LHCN-M2 (cell line): Measurements from ENCODE around the gene RILP. TPM values are rescaled to one million over a fixed set of nuclear protein-coding genes. Genes with fewer than 3 reads are reported as not detected.
A peak's percentile ranks its signal among the peaks of the same experiment; 100 is the strongest.

Source experiments
- DNase-seq: peaks from one replicate; pipeline ENCODE4 v3.0.0-alpha.2; 2012; ENCODE audit warnings: low read depth
- total RNA-seq: library from RNA; depleted of rRNA; stranded (reverse); fragments of >200 nt; gene quantifications from 2 replicates; pipeline ENCODE4 v1.2.3, GENCODE V29; 2014

Gene RILP
- total RNA-seq, 1 experiment from 2014 or later, result 9.8 TPM

DNA sequence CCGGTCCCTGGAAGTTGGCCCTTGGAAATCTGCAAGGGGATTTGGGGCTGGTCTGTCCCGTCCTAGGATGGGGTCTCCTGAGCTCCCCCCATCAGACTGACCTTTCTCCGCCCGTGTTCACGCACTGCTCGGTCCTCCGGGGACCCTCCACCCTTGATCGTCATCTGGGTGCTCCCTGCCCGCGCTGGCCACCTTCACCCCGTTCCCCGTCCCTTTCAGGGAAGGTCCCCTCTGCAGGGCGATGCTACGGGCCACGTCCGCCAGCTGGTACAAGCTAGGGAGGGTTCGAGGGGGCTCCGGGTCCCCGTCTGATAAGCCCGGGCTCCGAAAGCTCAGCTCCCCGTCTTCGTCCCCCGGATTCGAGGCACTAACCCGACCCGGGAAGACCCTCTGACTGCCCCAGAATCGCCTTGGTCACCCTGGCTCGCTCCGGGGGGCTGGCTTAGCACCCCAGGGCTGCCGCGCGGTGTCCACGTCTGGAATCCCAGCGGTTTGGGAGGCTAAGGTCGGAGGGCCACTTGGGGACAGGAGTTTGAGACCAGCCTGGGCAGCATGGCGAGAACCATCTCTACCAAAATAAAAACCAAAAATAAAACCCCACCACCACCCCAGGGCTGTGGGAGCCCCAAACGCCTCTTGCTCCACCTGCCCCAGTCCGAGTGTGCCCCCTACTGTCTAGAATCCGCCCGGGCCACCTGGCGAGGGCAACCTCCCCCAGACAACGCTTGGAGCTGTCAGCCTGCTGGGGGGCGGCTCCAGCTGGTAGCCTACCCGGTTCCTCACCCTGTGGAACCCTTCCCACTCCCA lies 20.0 kb downstream of the RILP start:
- peak; percentile 50 for DNase-seq

DNA sequence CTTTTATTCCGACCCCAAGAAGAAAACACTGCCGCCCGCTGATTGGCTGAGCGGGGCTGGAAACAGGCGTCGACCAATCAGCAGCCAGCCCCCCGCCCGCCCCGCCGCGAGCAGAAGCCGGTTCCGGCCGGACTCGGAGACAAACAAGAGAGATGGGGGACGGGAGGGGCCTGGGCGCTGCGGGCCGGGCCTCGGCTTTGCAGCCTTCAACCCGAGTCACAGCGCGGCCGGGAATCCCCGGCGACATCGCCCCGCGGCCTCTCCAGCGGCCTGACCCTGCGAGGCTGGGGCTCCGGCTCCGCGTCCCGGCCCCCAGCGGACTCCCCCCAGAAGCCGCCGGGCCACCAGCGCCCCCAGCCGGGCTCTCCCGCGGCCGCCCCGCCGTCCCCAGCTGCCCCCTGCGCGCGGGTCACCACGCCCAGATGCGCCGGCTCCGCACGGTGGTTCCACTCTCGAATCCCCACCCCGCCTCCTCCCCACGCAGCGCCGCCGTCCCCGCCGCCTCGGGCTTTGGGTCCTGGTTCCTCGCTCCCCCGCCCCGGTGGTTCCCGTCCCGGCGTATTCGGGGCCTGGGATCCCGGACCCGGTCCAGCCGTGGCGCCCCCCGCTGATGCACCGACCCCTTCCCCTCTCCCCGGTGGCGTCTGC lies 20.7 kb downstream of the RILP start:
- DNase-seq, result peak; percentile 91

DNA sequence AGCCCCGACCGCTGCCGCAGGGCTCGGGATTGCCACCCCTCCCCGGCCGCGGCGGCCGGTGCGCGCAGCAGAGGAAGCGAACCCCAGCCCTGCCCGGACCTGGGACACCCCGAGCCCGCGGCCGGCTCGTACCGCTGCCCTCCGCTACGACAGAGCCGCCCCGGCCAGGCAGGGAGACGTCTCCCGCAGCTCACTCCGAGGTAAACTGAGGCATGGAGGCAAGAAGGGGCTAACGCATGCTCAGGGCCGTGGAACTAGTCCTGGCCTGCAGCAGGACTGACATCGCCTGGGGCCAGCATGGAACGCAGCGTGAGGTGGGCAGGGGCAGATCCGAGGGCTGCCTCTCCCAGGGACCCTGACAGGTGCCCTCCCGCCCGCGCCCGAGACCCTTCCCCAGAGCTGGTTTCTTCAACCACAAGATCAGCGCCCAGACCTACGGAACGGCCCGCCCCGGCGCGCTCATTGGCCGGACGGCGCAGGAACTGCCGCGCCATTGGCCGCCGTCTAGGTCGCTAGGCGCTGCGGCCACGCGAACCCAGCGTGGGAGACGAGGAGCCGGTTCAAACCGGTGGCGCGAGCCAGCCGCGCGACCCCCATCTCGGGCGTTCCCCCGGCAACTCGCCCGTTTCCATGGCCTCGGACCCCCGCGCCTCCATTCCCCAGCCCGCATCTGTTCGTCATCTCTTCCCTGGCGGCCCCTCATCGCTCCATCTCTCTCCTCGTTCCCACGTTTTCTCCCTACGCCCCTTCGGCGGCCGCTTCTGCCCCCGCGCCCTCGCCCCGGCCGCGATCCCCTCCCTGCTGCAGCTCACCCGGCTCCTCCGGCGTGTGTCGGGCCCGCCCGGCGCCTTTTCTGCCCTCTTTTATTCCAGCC lies 21.4 kb downstream of the RILP start, which contains the start of gene SLC43A2:
TSS of gene SLC43A2 (minus strand) at position 853 of the 874 bp plus-strand sequence. CDS start 960 bp downstream, outside the sequence.
- peak; percentile 67 for DNase-seq

DNA sequence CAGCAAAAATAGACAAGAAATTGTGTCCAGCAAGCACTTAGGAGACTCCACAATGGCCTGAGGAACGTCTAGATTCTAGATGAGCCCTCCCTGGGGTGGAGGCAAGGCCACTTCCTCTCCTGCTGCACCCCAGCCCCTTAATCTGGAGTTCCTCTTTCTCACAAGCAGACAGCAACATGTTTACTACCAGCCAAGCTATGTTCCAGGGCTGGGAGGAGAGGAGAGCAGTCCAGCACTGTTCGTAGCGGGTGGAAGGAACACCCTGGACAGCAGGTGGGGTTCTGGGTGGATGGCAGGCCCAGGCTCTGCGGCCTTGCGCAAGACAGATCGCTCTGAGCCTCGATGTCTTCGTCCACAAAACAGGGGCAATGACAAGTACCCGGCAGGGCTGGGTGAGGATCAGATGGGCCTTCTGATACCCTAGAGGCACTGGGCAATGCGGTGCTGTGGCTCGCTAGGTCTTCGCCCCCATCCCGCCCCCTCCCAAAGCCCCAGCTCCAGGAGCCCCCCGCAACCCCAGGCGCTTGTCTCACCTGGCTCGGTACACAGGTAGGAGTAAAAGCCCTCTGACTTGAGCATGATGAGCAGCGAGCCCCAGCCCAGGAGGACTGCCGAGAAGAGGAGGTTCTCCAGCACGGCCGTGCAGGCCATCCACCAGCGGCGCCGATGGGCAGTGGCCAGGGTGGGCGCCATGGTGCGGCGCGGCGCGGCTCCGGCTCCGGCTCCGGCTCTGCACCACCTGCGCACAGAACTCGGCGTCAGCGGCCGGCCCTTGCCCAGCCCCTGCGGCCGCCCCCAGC lies 22.3 kb downstream of the RILP start:
- DNase-seq, result no peak

DNA sequence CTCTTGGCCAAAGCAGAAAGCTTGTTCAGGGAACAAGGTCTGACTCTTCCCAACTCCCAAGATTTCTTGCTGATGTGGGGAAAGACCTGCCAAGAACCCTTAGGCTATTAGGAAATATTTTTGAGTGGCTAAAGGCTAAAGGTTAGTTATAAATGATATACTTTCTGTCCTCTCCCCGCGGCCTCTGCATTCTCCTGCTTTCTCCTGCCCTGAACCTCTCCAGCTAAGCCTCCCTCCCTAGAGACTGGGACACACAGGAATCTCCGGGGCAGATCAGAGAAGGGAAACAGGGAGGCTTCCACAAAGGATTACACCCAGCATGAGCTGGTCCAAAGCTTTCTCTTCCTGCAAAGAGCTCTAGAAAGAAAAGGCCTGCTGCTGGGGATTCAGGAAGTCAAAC lies 23.3 kb downstream of the RILP start:
- DNase-seq, result no peak

DNA sequence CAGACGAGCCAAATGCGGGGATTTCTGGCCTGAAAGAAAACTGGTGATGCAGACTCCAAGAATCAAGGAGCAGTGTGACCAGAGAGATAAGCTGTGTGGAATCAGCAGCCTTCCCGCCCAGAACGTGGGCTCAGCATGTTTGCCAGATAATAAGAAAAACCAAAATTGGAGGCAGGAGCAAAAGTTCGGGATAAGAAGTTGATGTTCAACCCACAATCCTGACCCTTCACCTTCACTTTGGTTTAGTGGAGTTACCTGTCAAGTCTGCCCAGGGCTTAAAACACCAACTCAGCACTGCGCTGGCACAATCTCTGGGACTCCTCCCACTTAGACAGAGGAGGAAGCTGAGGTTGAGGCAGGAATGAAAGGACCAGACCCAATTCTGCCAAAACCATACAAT lies 24.1 kb downstream of the RILP start:
- no peak for DNase-seq

DNA sequence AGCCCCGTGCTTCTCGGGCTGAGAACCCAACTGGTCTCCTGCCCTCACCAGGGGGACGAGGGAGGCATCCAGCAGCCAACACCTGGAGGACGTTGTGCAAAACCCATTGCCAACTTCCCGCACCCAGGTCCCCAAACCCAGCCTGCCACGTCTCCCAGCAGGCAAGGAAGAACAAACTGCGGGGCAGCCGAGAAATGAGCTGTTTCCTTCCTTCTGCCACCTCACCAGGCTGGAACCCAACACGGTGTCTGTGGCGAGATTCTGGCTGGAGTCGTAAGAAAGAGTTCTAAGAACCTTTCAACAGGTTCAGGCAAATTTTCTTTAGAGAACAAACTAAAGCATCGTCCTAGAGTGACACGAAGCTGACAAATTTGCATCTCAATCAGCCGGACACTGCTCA lies 24.6 kb downstream of the RILP start:
- no peak for DNase-seq

DNA sequence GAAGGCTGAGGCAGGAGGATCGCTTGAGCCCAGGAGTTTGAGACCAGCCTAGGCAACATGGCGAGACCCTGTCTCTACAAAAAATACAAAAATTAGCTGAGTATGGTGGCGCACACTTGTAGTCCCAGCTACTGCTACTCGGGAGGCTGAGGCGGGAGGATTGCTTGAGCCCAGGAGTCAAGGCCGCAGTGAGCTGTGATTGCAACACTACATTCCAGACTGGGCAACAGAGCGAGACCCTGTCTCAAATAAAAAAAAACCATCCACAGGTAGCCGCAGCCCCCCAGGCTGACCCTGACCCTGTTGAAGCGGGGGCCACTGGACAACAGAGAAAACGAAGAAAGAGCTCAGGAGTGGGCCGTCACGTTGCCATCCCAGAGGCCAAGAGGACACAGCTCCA lies 25.0 kb downstream of the RILP start:
- DNase-seq, result no peak

DNA sequence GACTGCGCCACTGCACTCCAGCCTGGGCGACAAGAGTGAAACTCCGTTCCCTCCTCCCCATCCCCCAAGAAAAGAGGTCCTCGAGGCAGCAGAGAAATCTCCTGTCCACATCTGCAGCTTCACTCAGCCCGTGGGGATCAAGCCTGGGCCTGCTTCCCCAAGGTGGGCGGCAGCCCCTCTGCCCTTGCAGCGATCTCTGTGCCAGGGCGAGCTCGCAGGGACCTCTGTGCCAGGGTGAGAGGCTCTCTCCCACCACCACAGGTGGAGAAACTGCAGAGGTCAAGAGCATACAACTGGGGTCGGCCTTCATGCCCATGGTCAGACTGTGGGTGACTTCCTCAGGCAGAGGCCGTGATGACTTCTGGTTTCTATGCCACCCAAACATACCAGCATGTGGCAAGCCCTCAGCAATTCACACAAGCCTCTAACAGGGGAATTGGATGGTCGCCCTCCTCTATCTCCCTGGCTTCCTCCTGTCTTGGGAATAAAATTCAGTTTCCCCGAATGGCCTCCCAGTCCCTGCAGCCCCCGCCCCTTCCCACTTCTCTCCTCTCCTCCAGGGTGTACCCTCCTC lies 26.5 kb downstream of the RILP start:
- DNase-seq, result no peak

DNA sequence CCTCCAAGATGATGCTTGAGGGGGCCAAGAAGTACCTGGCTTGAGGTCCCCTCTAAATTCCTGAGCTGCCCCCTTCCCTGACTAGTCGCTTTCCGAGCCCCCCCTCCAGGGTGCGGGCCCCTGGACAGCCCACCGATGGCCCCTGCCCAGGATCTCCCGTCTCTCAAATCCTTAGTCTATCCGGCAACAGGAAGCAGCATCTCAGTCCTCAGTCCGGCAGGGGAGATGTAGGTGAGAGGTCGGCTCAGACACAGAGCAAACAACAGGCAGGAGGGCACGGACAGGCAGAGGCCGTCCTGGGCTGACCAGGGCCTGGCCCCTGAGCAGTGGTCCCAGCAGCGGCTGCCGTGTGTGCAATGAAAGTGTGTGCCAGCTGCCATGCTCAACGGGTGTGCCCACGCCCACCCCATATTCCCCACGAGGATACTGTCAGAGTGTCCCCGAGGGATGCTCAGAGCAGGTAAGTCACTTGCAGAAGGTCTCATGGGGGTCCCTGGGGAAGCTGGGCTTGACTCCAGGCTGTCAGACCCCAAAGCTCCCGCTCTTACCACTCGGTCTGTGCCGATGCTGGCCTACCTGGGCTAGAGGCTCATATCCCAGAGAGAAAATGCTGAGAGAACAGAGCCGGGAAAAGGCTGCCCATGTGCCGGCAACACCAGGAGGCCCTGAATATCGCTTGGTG lies 28.3 kb downstream of the RILP start:
- DNase-seq, result no peak

DNA sequence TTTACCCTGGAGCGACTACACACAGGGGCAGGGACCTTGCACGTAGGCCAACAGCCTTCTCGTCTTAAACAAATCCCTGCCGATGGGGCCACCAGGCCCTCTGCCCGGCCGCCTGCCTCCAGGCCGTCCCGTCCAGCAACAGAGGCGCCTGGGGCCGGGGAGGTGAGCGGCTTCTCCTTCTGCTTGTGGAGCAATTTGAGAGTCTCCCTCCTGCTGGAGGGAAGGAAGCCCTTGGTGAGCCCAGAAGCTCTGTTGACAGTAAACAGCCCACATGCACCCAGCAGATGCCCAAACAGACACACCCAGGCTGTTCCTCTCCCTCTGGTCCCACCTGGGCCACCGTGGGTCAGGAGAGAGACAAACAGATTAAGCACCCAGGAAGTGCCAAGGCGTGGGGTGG lies 29.2 kb downstream of the RILP start:
- no peak for DNase-seq

DNA sequence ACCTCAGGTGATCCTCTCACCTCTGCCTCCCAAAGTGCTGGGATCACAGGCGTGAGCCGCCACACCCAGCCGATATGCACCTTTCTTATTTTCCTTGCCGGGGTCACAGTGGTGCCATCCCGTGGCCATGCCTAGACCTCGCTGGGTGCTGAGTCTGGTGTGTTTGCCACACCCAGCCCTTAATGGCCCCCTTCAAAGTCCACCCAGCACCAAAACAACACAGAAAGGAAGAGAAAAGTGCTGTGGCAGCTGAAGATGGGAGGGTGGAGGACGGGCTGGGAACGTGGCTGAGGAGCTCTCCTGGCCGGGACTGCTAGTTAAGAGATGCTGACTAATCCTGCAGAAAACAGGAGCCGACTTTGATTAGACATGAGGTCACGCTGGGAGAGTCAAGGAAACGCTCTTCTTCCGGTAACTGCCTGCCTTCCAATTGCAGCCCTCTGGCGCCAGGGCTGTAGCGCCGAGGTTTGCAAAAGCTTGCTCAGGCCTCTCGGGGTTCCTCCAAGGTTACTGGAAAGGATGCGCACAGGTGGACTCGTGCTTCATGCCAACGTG lies 32.0 kb downstream of the RILP start:
- no peak for DNase-seq

DNA sequence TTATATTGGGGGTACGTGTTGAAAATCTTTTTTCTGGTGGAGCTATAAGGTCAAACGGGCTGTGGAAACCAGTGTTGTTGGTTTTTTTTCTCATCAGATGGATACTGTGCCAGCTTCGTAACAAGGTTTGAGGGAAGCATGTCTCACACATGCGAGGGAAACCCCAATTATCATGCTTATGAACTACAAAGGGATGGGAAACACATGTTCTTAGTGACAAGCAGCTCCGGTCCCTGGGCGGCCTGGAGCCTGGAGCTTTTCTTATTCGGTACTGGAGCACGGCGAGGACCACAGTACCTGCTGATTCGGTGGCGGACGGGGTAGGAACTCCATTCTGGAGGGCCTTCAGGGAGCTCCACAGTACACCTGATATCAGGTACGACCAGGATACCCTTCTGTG lies 33.6 kb downstream of the RILP start:
- no peak for DNase-seq

DNA sequence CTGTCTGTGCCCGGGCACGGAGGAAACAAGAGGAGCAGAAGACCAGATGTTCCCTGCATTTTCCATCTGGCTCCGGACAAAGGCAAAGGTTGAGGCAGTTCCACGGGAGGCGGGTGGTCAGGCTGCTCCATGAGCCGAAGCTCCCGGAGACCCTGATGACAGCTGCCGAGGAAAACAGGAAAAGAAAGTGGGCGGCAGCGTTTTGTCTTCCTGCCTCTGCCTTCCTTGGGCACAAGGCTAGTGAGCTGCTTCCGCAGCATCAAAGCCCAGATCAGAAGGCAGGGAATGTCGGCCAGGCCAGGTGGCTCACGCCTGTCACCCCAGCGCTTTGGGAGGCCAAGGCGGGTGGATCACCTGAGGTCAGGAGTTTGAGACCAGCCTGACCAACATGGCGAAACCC lies 37.3 kb downstream of the RILP start:
- no peak for DNase-seq

DNA sequence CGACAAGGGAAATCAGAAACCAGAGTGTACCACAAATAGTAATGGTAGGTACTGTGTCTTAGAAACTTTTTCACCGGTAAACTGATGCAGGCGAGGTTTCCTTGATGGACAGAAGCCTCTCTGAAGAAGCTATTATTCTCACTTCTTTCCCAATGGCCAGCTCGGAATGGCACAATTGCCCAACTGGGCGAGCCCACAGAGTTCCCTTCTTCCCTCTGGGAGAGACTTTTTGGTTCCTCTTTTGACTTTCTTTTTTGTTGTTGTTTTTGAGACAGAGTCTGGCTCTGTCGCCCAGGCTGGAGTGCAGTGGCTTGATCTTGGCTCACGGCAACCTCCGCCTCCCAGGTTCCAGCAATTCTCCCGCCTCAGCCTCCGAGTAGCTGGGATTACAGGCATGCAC lies 38.0 kb downstream of the RILP start:
- no peak for DNase-seq

DNA sequence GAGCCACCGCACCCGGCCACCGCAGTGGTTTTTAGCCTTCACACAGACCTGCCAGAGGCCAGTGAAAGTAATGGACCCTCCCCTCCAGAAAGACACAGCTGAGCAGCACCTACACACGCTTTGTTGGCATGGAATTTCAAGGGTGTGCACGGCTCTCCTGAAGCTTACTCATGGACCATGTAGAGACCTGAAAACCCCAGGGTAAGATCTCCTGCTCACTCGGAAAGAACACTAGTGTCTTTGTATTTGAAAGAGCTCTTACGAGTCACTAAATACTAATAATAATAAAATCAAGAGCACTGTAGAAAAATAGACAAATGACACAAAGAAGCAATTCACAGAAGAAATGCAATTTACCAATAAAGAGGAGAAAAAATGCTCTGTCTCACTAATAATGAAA lies 41.0 kb downstream of the RILP start:
- DNase-seq, result no peak

DNA sequence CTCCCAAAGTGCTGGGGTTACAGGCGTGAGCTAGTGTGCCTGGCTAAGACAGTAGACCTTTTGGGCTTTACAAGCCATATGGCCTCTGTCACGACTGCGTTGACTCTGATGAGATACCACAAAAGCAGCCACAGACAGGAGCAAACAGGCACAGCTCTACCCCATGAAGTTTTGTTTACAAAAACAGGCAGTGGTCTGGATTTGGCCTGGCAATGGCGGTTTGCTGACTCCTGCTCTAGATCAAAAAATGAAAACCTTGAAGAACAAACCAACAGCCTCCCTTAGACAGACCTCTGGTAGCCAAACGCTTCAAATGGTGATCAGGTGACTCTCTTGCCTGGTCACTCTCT lies 41.7 kb downstream of the RILP start:
- no peak for DNase-seq

DNA sequence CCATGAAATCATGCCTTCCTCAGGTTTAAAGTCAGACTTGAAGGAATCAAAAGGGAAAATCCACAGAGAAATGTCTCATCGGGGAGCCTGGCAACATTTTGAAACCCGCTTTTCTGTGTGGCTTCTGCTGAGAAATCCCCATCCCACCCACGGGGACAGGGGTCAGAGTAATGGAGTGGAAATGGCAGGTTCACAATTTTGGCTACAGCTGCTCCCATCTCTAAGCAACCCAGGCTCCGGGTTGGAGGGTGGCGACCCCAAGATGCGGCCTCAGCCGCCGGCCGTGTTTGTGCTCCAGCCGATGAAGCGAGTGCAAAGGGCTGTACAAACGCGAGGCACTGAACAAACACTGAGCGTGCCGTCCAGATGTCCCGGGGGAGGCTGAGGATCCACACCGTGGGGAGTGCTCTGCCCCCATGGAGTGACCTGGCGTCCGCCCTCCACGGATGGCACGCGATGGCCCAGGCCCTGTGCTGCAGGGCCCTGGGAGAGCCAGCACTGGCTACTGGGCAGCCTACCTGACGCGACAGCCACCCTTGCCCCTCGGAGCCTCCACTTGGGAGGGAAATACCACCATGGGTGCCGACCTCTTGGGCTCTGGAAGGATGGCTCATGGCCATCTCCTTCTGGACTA lies 43.2 kb downstream of the RILP start:
- no peak for DNase-seq

DNA sequence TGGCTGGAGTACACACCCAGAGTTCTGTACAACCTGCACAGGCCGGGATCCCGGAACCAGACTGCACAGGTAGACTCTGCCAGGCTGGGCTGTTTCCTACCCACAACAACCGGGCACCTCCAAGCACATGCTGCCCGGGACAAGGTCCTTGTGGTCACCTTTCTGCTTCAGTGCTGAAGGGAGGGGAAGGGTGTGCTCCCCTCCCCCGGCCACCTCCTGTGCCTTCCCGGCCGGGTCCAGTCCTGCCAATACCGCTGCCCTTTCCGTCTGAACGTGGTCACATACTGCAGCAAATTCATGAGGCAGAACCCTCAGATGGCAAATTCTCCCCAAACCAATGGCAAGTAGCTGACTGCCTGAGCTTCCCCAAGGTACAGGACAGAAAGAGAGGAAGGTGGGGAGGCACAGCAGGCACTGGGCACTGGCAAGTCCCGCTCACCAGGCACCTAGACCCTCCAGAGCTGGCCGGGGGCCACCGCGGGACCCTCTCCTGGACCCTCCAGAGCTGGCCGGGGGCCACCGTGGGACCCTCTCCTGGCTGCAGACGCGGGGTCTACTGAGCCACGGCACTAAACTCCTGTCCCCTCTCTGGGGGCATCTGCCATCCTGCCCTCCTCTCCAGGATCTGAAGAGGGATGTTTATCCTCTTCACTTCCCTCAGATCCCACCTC lies 43.9 kb downstream of the RILP start:
- DNase-seq, result no peak
